Activated naive CD8-positive, alpha-beta T cell treated with anti-CD3 and anti-CD28 coated beads, Interleukin-2, amount 10 ng/mL, durations not matched to agents 7 days and 5 days (primary cell): ENCODE data around the gene PAQR7. TPM values are rescaled to one million over a fixed set of nuclear protein-coding genes. Genes with fewer than 3 reads are reported as not detected.
A peak's percentile ranks its signal among the peaks of the same experiment; 100 is the strongest.

Source experiments
- ATAC-seq: fragments of 150-1000 bp; cut with Tn5 transposase; one replicate; pipeline ENCODE4 v1.10.0; 2021; ENCODE audit warnings: low read depth, moderate library complexity
- POLR2A ChIA-PET: fragments of 350-600 bp; sonication (Branson Sonifier 250); formaldehyde crosslinking; loops from one replicate; lab custom pipeline; 2021; ENCODE audit warnings: antibody characterized with exemption; lab: Charles Lee
- DNase-seq: peaks from one replicate; pipeline ENCODE4 v3.0.0; 2021
- H3K27ac Mint-ChIP-seq: one replicate; pipeline ENCODE4 v1.8.0; 2022; ENCODE audit warnings: mild to moderate bottlenecking, mixed read lengths
- H3K27me3 Mint-ChIP-seq: one replicate; pipeline ENCODE4 v1.8.0; 2022; ENCODE audit warnings: mild to moderate bottlenecking, moderate library complexity, mixed read lengths
- H3K36me3 Mint-ChIP-seq: one replicate; pipeline ENCODE4 v1.8.0; 2021; ENCODE audit warnings: mild to moderate bottlenecking, mixed read lengths
- H3K4me1 Mint-ChIP-seq: one replicate; pipeline ENCODE4 v1.8.0; 2021; ENCODE audit warnings: mixed read lengths
- H3K4me3 Mint-ChIP-seq: one replicate; pipeline ENCODE4 v1.8.0; 2022; ENCODE audit warnings: mild to moderate bottlenecking, moderate library complexity, mixed read lengths
- H3K9me3 Mint-ChIP-seq: one replicate; pipeline ENCODE4 v1.8.0; 2021; ENCODE audit warnings: mixed read lengths
- total RNA-seq, 2 experiments: library from RNA; stranded (reverse); gene quantifications; one replicate each; pipeline ENCODE4 v1.2.3, GENCODE V29; 2021

Gene PAQR7
- total RNA-seq, 2 experiments from 2014 or later: 4.7 to 5.2 TPM

DNA sequence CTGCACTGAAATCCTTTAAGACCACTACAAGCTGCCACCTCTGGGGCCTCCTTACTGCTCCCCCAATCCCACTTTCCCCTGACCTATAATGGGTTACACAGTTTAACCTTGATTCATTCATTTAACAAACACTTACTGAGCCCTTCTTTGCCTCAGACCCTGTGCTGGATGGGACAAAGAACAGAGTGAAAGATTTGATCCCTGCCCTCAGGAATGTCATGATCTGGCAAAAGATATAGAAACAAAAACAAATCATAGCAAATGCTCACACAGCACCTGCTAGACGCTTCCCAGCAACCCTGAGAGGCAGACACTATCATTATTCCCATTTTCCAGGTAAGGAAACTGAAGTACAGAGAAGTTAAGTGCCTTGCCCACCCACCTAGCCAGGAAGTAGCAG, 9.2 kb downstream of the PAQR7 start:
- peaks cover 3% of the 10 kb centered on the region for H3K36me3 Mint-ChIP-seq
- H3K27me3 Mint-ChIP-seq: no peaks in the 10 kb centered on the region
- no peak overlapping the region for H3K27ac Mint-ChIP-seq
- ATAC-seq: no peak
- no peak overlapping the region for H3K4me3 Mint-ChIP-seq
- peaks cover 3% of the 10 kb centered on the region for H3K4me1 Mint-ChIP-seq
- POLR2A ChIA-PET: no interaction called here
- H3K9me3 Mint-ChIP-seq: no peaks in the 10 kb centered on the region
- no peak for DNase-seq

DNA sequence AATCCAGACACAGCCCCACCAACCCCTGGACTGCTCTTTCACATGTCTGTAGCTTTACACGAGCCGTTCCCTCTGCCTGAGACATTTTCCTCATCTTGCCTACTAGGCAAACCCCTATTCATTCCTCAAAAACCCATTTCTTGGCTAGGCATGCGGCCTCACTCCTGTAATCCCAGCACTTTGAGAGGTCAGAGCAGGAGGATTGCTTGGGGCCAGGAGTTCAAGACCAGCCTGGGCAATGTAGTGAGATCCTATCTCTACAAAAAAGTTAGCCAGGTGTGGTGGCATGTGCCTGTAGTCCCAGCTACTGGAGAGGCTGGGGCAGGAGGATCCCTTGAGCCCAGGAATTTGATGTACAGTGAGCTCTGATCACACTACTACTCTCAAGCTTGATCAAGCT, 11.1 kb downstream of the PAQR7 start:
- no peaks in the 10 kb centered on the region for H3K9me3 Mint-ChIP-seq
- DNase-seq: no peak
- H3K36me3 Mint-ChIP-seq: peaks cover 3% of the 10 kb centered on the region
- no peak overlapping the region for H3K27ac Mint-ChIP-seq
- H3K4me3 Mint-ChIP-seq: no peak overlapping the region
- POLR2A ChIA-PET: no interaction called here
- no peak for ATAC-seq
- H3K27me3 Mint-ChIP-seq: no peaks in the 10 kb centered on the region
- peaks cover 12% of the 10 kb centered on the region for H3K4me1 Mint-ChIP-seq

DNA sequence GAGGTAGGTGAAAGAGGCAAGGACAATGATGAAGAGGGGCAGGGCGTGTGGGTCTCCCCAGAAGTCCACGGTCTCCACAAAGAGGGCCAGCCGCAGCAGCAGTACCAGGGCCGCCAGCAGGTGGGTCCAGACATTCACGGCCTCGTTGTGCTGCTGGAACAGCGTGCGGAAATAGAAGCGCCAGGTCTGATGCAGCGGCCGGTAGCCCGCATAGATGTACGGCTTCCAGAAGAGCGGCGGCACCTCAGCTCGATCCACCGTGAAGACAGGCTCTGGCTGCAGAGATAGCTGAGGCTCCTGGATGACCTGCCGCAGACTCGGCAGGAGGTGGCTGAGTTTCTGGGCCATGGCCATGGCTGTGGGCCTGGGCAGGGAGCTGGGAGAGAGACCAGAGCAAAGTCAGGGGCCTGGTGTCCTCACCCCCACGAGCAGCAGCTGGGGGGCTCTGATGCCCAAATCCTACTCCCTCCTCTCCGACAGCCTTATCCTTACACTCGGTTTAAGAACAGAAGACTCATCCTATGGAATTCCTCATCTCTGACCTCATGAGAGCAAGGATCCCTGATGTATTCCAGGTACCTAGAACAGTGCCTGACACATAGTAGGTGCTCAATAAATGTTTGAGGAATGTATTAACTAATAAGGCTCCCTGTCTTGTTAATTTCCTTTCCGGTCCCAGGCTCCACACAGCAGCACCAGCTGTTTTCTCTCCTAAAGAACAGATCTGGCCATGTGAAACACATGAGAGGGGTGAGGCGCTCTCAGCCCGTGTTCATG, 11.8 kb downstream of the PAQR7 start:
- Mint-ChIP-seq H3K27me3 (no peaks in the 10 kb centered on the region), H3K4me3 (no peak overlapping the region), H3K36me3 (peaks cover 3% of the 10 kb centered on the region), H3K27ac (no peak overlapping the region), H3K9me3 (no peaks in the 10 kb centered on the region), H3K4me1 (peaks cover 16% of the 10 kb centered on the region)
- no peak for ATAC-seq
- no peak for DNase-seq
- POLR2A ChIA-PET: no interaction called here

DNA sequence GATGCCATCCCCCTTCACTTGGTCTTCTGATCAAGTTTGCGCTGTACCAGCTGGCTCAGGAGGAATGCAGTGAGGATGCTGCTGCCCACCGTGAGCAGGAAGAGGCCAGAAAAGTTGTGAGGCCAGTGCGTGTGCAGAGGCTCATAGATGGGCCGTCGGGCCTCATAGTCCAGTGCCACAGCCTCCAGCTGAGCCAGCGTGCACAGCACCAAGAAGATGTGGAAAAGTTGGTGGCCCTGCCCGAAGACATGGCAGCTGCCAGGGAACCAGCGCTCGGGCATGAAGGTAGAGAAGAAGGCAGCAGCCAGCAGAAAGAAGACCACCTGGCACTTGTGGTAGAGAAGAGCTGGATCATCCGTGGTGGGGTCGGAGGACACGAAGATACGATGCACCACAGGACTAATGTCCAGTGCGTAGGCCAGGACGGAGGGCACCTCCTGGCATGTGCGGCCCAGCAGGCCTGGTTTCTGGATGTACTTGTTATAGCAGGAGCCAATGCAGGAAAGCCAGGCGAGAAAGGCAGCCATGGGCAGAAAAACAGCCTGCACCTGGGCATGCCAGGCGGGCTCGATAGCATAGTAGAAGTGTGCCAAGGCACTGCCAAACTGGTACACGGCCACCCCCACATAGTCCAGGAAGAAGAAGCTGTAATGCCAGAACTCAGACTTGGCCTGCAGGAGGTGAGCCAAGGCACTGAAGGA, 12.6 kb downstream of the PAQR7 start:
- H3K36me3 Mint-ChIP-seq: peaks cover 3% of the 10 kb centered on the region
- H3K27ac Mint-ChIP-seq: no peak overlapping the region
- POLR2A ChIA-PET: no interaction called here
- ATAC-seq (no peak), DNase-seq (no peak)
- H3K9me3 Mint-ChIP-seq: no peaks in the 10 kb centered on the region
- peaks cover 21% of the 10 kb centered on the region for H3K4me1 Mint-ChIP-seq
- no peak overlapping the region for H3K4me3 Mint-ChIP-seq
- H3K27me3 Mint-ChIP-seq: no peaks in the 10 kb centered on the region

DNA sequence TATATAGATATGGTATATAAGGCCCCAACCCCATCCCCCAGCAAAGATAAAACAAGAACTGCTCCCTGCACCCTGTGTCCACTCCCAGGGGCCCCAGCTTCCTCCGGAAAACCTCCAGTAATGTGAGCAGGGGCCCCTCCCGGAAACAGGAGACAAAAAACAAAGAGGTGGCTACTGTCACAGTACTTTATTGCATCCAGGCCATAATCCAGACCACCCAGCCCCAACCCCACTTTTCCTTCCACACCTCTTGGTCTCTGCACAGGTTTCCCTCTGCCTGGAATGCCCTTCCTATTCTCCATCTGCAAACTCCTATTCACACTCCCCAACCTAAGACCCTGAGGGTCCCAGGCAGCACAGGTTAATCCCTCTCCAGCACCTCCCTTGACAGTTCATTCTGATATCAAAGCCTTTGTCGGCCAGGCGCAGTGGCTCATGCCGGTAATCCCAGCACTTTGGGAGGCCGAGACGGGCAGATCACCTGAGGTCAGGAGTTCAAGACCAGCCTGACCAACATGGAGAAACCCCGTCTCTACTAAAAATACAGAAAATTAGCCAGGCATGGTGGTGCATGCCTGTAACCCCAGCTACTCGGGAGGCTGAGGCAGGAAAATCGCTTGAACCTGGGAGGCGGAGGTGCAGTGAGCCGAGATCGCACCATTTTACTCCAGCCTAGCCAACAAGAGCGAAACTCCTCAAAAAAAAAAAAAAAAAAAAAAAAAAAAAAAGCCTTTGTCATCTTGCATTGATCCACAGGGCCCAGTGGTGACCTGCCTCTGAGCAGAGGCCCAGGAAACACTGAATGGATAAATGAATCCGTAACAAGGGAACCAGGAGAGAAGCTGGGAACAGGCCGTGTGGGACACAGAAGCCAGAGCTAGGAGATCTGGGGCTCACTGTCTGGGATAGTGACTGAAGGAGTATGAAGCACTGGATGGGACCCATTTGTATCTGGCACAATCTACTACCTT, 13.9 kb downstream of the PAQR7 start:
- no peak for DNase-seq
- peaks cover 21% of the 10 kb centered on the region for H3K4me1 Mint-ChIP-seq
- no peak for ATAC-seq
- no peaks in the 10 kb centered on the region for H3K27me3 Mint-ChIP-seq
- peaks cover 3% of the 10 kb centered on the region for H3K36me3 Mint-ChIP-seq
- POLR2A ChIA-PET: no interaction called here
- peak overlapping the region; percentile 13 for H3K4me3 Mint-ChIP-seq
- no peaks in the 10 kb centered on the region for H3K9me3 Mint-ChIP-seq
- H3K27ac Mint-ChIP-seq: peak overlapping the region; percentile 18

DNA sequence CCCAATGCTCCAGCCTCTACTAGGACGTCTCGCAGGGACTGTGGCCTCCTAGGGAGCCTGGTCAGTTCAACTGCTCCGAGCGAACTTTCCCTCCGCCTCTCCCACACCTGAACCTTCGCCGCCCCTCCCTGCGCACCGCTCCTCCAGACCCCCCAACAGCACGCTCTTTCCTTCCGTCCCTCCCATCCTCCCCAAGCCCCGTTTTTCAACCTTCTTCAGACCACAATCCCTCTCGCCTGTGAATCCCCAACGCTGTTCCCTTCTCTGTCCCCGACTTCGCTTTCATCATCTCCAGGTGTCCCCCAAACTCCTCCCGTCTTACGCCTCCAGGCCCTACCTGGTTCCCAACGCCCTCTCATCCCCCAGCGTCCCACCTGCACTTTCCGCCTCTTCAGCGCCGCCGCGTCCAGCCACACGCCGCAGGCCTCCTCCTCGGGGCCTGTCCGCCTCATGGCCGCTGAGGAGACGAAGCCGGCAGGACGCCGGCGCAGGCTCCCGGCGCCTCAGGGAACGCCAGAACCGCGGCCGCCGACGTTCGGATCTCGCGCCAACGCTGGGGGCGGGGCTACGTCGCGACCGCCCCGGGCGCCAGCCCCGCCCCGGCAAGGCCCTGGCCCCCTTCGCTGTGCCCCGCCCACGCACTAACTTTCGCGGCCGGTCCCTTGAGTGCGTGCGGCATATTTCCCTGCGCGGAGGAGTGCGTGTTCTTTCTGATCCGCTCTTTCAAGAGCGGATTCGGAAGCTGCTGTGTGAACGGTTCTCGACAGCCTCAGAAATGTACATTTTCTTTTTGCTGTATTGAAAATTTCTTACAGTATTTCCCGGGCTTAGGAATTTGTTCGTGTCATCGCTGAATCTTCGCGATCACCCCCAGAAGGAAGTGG, 16.4 kb downstream of the PAQR7 start, which contains the start of gene AUNIP:
Gene AUNIP (minus strand): TSS at position 552 of the 884 bp plus-strand sequence. CDS start 100 bp downstream, at position 452.
- peaks cover 7% of the 10 kb centered on the region for H3K36me3 Mint-ChIP-seq
- H3K27ac Mint-ChIP-seq: peak within 1 kb of the TSS; percentile 91
- POLR2A ChIA-PET: interaction anchor here (1.3 kb wide), 1 partner anchor 39 kb away, joined by 5 read pairs; the partner anchor contains the start of gene MTFR1L
- ATAC-seq: peak; percentile 94
- H3K9me3 Mint-ChIP-seq: no peaks in the 10 kb centered on the region
- no peaks in the 10 kb centered on the region for H3K27me3 Mint-ChIP-seq
- peak; percentile 95 for DNase-seq
- H3K4me1 Mint-ChIP-seq: peaks cover 21% of the 10 kb centered on the region
- H3K4me3 Mint-ChIP-seq: peak within 1 kb of the TSS; percentile 88

DNA sequence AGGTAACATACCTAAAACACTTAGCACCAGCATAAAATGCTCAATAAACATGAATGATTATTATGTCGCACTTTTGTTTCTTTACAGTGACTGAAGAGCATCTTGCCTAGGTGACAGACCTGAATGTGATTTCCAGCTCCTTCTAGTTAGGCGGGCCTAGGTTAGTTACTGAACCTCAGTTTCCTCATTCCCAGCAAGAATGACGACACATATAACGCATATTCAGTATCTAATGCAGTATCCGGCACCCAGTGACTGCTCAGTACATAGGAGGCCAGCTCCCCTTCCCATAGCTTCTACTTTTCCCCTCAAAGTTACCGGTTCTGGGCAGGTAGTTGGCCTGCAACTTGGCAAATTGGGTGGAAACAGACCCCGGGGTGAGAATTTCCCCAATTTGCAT, 17.0 kb downstream of the PAQR7 start:
- ATAC-seq (no peak), DNase-seq (no peak)
- H3K4me1 Mint-ChIP-seq: peaks cover 21% of the 10 kb centered on the region
- POLR2A ChIA-PET: no interaction called here
- peaks cover 7% of the 10 kb centered on the region for H3K36me3 Mint-ChIP-seq
- peak overlapping the region; percentile 88 for H3K4me3 Mint-ChIP-seq
- H3K9me3 Mint-ChIP-seq: no peaks in the 10 kb centered on the region
- peak overlapping the region; percentile 58 for H3K27ac Mint-ChIP-seq
- no peaks in the 10 kb centered on the region for H3K27me3 Mint-ChIP-seq

DNA sequence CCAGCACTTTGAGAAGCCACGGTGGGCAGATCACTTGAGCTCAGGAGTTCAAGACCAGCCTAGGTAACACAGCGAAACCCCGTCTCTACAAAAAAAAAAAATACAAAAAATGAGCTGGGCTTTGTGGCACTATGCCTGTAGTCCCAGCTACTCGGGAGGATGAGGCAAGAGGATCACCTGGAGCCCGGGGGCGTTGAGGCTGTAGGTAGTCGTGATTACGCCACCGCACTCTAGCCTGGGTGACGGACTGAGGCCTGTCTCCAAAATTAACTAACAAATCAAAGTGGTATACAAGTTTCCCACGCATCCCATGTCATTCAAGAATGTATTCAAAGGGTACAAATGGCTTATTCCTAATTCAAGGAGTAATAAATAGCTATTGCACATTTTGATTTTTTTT, 18.7 kb downstream of the PAQR7 start:
- H3K4me3 Mint-ChIP-seq: no peak overlapping the region
- no peaks in the 10 kb centered on the region for H3K27me3 Mint-ChIP-seq
- peaks cover 21% of the 10 kb centered on the region for H3K4me1 Mint-ChIP-seq
- ATAC-seq (no peak), DNase-seq (no peak)
- H3K9me3 Mint-ChIP-seq: no peaks in the 10 kb centered on the region
- no peak overlapping the region for H3K27ac Mint-ChIP-seq
- peaks cover 6% of the 10 kb centered on the region for H3K36me3 Mint-ChIP-seq
- POLR2A ChIA-PET: interaction anchor here (0.6 kb wide), 1 partner anchor 476 kb away, joined by 4 read pairs; no protein-coding TSS in a partner anchor

DNA sequence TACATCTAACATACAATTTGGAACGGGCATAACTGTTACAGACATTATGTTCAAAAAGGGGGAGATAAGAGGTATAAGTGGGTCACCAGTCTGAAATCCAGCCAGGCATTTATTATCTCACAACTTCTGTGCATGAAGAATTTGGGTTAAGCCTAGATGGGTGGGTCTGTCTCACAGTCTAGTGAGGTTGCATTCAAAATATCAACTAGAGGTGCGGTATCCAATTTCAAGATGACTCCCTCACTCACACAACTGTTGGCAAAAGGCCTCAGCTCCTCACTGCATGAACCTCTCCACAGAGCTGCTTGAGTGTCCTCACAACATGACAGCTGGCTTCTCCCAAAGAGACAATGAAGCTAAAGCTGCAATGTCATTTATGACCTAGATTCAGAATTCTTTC, 21.0 kb downstream of the PAQR7 start:
- Mint-ChIP-seq H3K4me1 (peaks cover 10% of the 10 kb centered on the region), H3K9me3 (no peaks in the 10 kb centered on the region), H3K27ac (no peak overlapping the region), H3K36me3 (peaks cover 9% of the 10 kb centered on the region), H3K4me3 (no peak overlapping the region), H3K27me3 (no peaks in the 10 kb centered on the region)
- no peak for ATAC-seq
- no peak for DNase-seq
- POLR2A ChIA-PET: no interaction called here

DNA sequence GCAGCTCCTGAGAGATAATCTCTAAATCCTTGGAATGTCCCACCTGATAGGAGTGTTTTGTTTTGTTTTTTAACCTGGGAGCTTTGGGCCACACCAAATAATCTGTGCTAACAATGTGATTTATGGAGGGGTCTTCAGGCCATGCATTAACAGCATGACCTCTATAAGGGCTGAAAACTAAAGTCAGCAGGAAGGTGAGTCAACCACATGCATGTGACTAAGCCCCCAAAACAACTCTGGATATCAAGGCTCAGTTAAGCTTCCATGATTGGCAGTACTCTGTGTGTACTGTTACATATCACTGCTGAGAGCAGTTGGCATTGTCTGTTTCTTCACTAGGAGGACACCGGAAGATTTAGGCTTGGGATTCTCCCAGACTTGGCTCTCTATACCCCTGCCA, 27.0 kb downstream of the PAQR7 start:
- H3K27me3 Mint-ChIP-seq: no peaks in the 10 kb centered on the region
- ATAC-seq (no peak), DNase-seq (no peak)
- no peaks in the 10 kb centered on the region for H3K4me1 Mint-ChIP-seq
- no peak overlapping the region for H3K27ac Mint-ChIP-seq
- no peak overlapping the region for H3K4me3 Mint-ChIP-seq
- POLR2A ChIA-PET: interaction anchor here (0.6 kb wide), 1 partner anchor 248 kb away, joined by 5 read pairs; no protein-coding TSS in a partner anchor
- peaks cover 7% of the 10 kb centered on the region for H3K36me3 Mint-ChIP-seq
- no peaks in the 10 kb centered on the region for H3K9me3 Mint-ChIP-seq

DNA sequence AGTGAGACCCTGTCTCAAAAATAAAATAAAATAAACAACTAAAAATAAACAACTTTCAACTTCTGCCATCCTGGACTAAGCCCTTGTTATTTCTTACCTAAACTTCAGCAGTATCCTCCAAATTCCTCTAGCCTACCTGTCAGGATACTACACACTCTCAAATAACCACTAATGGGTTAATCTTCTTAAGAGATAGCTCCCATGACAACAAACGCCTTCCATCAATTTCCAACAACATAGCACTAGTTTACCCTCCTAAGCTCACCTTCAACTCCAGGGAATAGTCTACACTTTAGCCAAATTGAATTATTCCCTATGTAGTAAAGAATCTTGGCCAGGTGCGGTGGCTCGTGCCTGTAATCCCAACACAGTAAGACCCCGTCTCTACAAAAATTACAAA, 27.6 kb downstream of the PAQR7 start:
- Mint-ChIP-seq H3K27me3 (no peaks in the 10 kb centered on the region), H3K4me1 (no peaks in the 10 kb centered on the region), H3K4me3 (no peak overlapping the region), H3K9me3 (no peaks in the 10 kb centered on the region), H3K36me3 (peaks cover 7% of the 10 kb centered on the region), H3K27ac (no peak overlapping the region)
- DNase-seq: no peak
- no peak for ATAC-seq
- POLR2A ChIA-PET: interaction anchor here (0.6 kb wide), 1 partner anchor 883 kb away, joined by 3 read pairs; no protein-coding TSS in a partner anchor

DNA sequence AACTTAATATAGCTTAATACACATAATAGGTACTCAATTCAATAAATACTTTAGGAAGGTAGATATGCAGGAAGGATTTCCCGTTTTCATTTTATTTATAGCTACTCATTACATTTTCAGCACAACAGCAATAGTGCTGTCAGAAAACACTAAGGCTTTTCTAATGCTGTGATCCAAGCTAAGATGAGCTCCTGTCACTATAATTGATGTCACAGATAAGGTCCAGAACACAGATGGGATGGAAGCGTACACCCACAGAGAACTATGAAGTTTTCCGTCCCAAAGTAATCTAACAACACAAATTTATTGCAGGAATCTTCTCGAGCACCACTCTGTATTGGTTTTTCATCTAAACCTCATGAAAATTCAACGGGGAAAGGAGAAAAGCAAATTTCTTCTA, 29.8 kb downstream of the PAQR7 start:
- DNase-seq: no peak
- H3K4me1 Mint-ChIP-seq: no peaks in the 10 kb centered on the region
- no peak overlapping the region for H3K4me3 Mint-ChIP-seq
- H3K27me3 Mint-ChIP-seq: no peaks in the 10 kb centered on the region
- ATAC-seq: no peak
- POLR2A ChIA-PET: no interaction called here
- H3K9me3 Mint-ChIP-seq: no peaks in the 10 kb centered on the region
- H3K27ac Mint-ChIP-seq: no peak overlapping the region
- H3K36me3 Mint-ChIP-seq: peaks cover 3% of the 10 kb centered on the region
